GM23248 (cell line): ENCODE data around the gene GLYR1.

ENCODE experiments used
- EZH2 ChIP-seq: fragments of 200-600 bp; sonication (generic); IDR thresholded peaks from 2 replicates; pipeline ENCODE4 v1.6.1; 2018; ENCODE audit warnings: antibody characterized with exemption, mild to moderate bottlenecking; ENCODE audit not compliant: insufficient read depth, poor library complexity, severe bottlenecking
- EZH2phosphoT487 ChIP-seq: fragments of 200-600 bp; sonication (generic); IDR thresholded peaks from 2 replicates; pipeline ENCODE4 v1.6.1; 2018; ENCODE audit warnings: antibody characterized with exemption, moderate library complexity, mild to moderate bottlenecking, low read depth; ENCODE audit not compliant: insufficient read depth

DNA sequence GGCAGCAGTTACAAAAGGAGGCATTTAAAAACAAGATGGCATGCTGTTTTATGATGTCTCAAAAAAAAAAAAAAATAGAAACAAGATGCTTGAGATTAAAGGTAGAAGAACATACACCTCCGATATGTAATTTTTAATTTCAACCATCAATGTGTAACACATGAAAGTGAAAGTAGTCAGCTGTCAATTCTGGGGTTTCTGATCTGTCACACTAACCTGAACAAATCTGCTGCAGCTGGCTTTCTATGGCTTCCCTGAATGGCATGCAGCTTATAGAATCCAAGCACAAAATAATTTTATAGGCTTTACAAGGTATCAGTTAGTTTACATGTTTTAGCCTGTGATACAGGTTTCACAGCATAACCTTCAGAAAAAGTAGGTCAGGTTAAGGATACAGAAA lies 13.5 kb downstream of the GLYR1 start:
- no peak for TF ChIP-seq EZH2
- no peak for TF ChIP-seq EZH2phosphoT487
